ENCODE measurements around the gene DOCK3. TPM values are rescaled to one million over a fixed set of nuclear protein-coding genes. Genes with fewer than 3 reads are reported as not detected.

DOCK3 gene
- total RNA-seq, 1 experiment from 2014 or later = 8.3 TPM

DNA sequence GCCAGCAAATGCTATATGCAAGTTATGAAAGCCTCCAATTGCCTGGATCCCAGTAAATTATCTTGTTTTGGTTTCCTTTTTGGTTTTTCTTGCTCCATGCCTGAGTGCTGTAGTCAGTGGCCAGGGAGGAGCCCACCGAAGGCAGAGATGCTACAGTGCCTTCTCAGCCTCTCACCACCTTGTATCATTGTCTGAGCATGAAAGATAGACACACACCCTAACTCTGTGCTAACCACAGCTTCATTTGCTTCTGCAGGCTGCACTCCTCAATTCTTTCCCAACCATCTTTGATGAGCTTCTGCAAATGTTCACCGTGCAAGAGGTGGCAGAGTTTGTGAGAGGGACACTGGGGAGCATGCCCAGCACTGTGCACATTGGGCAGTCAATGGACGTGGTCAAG, 595.8 kb downstream of the DOCK3 start:
- H4K8ac ChIP-seq (replicated peaks; ENCODE audit: insufficient read length, low read depth, low read length) = no peak overlapping the region
- no peak overlapping the region for H3K4ac ChIP-seq (ENCODE audit: low read depth, low read length)
- no peak overlapping the region for H2BK12ac ChIP-seq (ENCODE audit: insufficient read length, low read depth, low read length)
- H3T11ph ChIP-seq (ENCODE audit: low read length) = no peak overlapping the region
- H2BK5ac ChIP-seq (ENCODE audit: insufficient read length, low read length) = no peak overlapping the region
- no peak overlapping the region for H2BK15ac ChIP-seq (ENCODE audit: low read depth, low read length)
- Mint-ChIP-seq H3K27ac (no peak overlapping the region; a peak in 1 of 7 replicates), H3K4me1 (no peaks in the 10 kb centered on the region), H3K27me3 (ENCODE audit: low read depth) (no peaks in the 10 kb centered on the region), H3K9me3 (peaks cover 11 to 12% of the 10 kb centered on the region in 2 experiments), H3K36me3 (ENCODE audit: insufficient read depth in 1 of 3, low read depth in 3 of 3) (peaks cover 0 to 19% (median 0%) of the 10 kb centered on the region in 3 experiments; a peak in 4 of 7 replicates), H3K4me3 (no peak overlapping the region)
- no peaks in the 10 kb centered on the region for H4K20me1 ChIP-seq (ENCODE audit: control insufficient read depth, insufficient read depth, insufficient read length)
- H3K56ac ChIP-seq (ENCODE audit: insufficient read length, low read depth, low read length) = no peak overlapping the region
- no peak overlapping the region for H3K23ac ChIP-seq (ENCODE audit: insufficient read length, low read depth, low read length)
- TF ChIP-seq, protein P1, sequence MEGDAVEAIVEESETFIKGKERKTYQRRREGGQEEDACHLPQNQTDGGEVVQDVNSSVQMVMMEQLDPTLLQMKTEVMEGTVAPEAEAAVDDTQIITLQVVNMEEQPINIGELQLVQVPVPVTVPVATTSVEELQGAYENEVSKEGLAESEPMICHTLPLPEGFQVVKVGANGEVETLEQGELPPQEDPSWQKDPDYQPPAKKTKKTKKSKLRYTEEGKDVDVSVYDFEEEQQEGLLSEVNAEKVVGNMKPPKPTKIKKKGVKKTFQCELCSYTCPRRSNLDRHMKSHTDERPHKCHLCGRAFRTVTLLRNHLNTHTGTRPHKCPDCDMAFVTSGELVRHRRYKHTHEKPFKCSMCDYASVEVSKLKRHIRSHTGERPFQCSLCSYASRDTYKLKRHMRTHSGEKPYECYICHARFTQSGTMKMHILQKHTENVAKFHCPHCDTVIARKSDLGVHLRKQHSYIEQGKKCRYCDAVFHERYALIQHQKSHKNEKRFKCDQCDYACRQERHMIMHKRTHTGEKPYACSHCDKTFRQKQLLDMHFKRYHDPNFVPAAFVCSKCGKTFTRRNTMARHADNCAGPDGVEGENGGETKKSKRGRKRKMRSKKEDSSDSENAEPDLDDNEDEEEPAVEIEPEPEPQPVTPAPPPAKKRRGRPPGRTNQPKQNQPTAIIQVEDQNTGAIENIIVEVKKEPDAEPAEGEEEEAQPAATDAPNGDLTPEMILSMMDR (conservative IDR thresholded peaks at IDR 0.05) = no peak
- H2BK20ac ChIP-seq (ENCODE audit: low read depth, low read length, poor library complexity, severe bottlenecking) = no peak overlapping the region
- no peaks in the 10 kb centered on the region for H3K4me1 ChIP-seq (ENCODE audit: insufficient read depth, low read length)
- no peak overlapping the region for H2AFZ ChIP-seq (ENCODE audit: low read length)
- no peaks in the 10 kb centered on the region for H3K23me2 ChIP-seq (ENCODE audit: insufficient read length, low read depth, low read length, poor library complexity, severe bottlenecking)
- H3K4me2 ChIP-seq (ENCODE audit: insufficient read depth, insufficient read length, low read length) = no peak overlapping the region
- DNase-seq = no peak
- H3K27me3 ChIP-seq (ENCODE audit: insufficient read depth, low read length) = no peaks in the 10 kb centered on the region
- no peaks in the 10 kb centered on the region for H3K9me3 ChIP-seq (ENCODE audit: control insufficient read depth, low read depth, low read length)
- no peak overlapping the region for H3K18ac ChIP-seq (ENCODE audit: insufficient read length, low read depth, low read length)
- H2AK5ac ChIP-seq (ENCODE audit: insufficient read length, low read length) = no peak overlapping the region
- H3K79me2 ChIP-seq (ENCODE audit: insufficient read depth, low read length) = no peaks in the 10 kb centered on the region
- H3K79me1 ChIP-seq (ENCODE audit: insufficient read depth, low read depth, low read length, poor library complexity, severe bottlenecking) = no peaks in the 10 kb centered on the region
- no peak overlapping the region for H3K9ac ChIP-seq (ENCODE audit: extremely low read depth, insufficient read length, low read length)
- H2BK120ac ChIP-seq (ENCODE audit: low read depth, low read length, poor library complexity, severe bottlenecking) = no peak overlapping the region
- H4K5ac ChIP-seq (ENCODE audit: insufficient read length, low read depth, low read length) = no peak overlapping the region
- H3K27ac ChIP-seq (ENCODE audit: insufficient read length, low read depth, low read length) = no peak overlapping the region
- H4K91ac ChIP-seq (ENCODE audit: insufficient read length, low read depth, low read length) = no peak overlapping the region
- WGBS (ENCODE audit: extremely low coverage, insufficient read length, low lambda C conversion rate) = no CpG with 5 or more reads among the region's 3 CpGs
- no peak overlapping the region for H3K14ac ChIP-seq (ENCODE audit: insufficient read depth, low read length)

Measured in H9 (cell line).